HG03103 (cell line): Measurements from ENCODE around the gene ZNF264.
"Not testable (repeated sequence)": the region's sequence is repeated elsewhere in the genome, so short reads cannot be mapped to it uniquely, and the experiment has no call there.

Source experiments
- ATAC-seq: cut with Tn5 transposase; IDR thresholded peaks from one replicate; pipeline ENCODE4 v1.9.1; 2021; ENCODE audit warnings: low read depth; ENCODE audit not compliant: unreplicated experiment

ZNF264 gene

DNA sequence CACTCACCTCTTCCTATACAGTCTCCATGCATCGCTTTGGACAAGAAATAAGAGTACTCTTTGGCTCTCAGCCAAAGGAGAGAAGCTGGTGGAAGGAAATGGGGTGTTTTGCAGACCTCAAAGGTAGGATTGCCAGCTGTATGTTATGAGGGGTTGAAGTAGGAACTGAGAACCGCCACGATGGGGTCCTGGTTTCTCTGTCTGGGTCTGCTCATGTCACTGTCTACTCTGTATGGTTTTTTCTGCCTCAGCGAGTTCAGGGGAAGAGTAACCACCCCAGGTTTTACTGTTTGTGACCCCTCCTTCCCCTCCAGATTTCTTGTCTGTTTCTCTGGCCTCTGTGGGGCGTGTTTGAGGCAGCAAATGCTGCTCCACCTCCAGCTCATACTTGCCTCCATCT lies 53.2 kb downstream of the ZNF264 start:
- ATAC-seq = no peak

DNA sequence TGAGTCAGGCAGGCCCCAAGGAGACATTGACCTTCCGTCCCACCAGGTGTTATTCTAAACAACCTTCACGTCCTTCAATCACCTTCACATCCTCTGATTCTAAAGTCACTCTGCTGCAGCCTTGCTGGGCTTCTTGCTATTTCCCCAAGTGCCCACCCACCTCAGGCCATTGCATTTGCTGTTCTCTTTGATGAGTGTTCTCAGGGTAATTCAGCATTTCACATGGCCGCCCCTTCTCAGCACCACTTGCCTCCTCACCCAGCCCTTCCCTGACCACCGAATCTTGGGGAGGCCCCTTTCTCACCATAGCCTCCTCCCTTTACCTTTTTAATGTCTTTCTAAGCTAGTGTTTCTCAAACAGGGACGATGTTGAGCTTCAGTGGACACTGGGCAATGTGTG lies 53.8 kb downstream of the ZNF264 start:
- ATAC-seq = no peak

DNA sequence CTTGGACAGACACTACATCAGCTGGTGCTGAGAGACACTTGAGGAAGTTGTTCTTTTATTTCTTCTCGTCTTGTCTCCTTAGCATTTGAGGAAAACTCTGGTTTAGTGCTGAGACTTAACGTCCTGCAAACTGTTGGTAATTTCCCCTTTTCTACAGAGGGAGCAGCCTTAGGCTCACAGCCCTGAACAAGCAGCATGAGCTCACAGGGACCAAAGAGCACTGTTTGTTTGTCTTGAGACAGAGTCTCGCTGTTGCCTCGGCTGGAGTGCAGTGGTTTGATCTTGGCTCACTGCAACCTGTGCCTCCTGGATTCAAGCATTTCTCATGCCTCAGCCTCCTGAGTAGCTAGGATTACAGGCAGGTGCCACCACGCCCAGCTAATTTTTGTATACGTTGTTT lies 54.7 kb downstream of the ZNF264 start:
- no peak for ATAC-seq

DNA sequence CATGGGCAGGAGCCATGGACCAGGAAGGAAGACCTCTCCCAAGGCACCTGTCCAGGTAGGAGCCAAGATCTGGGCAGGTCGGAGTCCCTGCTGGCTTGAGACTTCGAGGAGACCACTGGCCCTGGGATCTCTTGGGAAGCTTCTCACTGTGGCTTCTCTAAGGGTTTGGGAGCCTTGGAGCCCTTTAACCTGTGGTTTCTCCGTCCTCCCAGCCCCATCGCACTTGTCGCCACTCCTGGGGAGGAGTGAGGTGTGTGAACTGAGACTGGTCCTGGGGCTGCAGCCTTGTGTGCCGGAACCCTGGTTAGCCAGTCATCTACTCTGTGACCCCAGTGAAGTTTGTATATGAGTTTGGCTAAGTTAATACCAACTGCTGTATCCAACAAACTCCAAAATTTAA lies 57.3 kb downstream of the ZNF264 start:
- ATAC-seq = no peak

DNA sequence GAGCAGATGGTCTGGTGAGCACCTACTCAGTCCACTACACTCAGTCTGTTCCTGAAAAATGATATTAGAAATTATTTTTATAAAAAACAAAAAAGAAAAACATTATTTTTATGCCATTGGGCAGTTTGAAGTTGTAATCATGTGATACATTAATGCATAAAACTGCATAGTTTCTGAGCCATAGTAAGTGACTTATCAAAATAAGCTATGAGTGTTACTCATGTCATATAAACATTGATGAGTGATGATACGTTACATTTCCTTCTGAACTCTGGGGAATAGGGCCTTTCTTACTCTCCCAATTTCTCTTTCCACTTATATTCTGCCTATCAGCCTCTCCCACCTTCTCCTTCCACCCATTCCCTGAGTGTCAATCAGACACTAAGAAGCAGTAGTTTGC lies 58.0 kb downstream of the ZNF264 start:
- ATAC-seq = no peak

DNA sequence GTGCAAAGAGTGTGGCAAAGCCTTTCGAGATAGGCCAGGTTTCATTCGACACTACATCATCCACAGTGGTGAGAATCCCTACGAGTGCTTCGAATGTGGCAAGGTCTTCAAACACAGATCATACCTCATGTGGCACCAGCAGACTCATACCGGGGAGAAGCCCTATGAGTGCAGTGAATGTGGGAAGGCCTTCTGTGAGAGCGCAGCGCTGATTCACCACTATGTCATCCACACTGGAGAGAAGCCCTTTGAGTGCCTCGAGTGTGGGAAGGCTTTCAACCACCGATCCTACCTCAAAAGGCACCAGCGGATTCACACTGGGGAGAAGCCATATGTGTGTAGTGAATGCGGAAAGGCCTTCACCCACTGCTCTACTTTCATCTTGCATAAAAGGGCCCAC lies 62.5 kb downstream of the ZNF264 start:
- not testable (repeated sequence) for ATAC-seq

DNA sequence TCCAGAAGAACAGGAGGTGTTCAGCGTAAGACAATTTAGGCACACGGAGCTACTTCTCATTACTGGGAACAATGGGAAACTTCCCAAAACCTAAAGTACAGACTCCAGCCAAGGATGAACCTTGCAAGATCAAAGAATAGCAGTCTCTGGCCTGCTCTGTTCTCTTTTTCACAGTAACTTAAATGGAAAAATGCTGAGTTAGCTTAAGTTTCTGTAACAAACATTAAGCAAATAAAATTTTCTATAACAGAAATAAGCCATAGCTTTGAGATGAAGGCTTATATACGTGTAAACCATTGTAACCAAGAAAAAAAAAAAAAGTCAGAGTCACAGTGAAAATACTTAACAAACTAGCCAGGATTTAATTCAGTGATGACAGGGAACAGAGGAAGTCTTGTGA lies 70.7 kb downstream of the ZNF264 start:
- no peak for ATAC-seq

DNA sequence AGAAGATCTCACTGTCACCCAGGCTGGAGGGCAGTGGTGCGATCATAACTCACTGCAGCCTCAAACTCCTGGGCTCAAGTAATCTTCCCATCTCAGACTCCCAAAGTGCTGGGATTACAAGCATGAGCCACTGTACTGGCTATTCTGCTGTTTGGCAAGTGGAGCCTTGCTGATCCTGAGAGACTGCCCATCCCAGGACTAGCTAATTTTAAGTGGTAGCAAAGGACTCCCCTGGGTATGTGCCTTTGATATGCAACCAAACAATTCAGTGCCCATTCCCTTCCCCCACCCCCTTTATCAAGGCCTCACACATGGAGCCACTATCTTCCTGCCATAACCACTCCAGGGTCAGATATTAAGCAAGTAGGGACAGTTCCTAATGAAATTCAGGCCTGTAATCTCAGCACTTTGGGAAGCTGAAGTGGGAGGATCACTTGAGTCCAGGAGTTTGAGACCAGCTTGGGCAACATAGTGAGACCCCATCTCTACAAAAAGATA lies 72.0 kb downstream of the ZNF264 start:
- ATAC-seq = no peak

DNA sequence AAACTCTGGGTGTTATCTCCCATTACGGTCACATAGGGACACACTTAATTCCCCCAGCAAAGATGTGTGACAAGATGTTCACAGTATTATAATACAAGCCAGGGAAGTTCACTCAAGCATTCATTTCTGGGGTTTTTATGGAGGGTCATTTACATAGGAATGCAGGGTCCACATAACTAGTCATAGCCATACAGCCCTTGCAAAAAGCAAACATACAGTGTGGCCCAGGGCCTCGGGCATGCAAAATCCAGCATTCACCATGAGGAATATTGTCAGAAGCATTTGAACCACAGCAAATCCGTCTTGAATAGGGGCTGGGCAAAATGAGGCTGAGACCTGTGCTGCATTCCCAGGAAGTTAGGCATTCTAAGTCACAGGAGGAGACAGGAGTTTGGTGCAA lies 76.0 kb downstream of the ZNF264 start:
- ATAC-seq = no peak

DNA sequence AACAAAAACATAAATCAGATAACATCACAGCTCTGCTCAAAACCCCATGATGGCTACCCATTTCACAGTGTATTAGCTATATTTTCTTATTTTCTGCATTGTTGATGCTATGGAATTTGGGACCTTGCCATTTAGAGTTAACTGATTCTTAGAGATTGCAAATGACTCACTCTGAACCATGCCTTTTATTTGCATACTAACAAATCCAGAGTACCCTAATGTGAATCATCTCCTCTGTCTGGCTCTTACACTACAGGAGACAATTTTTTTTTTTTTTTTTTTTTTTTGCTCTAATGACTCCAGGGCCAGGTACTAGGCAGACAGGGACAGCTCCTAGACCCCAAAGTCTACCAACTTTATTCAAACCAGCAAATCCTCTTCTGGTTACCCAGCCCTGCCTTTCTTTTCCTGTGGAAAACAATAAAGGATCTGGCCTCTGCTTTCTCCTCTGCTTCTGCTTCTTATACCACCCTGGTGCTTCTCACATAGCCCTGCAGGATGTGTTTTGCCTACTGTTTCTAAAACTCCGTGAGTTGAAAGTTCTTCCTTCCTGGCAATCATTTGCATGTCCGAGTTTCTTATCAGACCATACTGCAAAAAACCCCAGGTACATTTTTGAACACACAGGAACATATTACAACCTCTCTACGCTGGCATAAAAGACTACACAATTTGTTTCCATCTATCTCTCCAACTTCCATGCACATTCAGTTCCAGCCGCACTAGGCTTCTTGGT lies 78.4 kb downstream of the ZNF264 start:
- peak; percentile 44 for ATAC-seq

DNA sequence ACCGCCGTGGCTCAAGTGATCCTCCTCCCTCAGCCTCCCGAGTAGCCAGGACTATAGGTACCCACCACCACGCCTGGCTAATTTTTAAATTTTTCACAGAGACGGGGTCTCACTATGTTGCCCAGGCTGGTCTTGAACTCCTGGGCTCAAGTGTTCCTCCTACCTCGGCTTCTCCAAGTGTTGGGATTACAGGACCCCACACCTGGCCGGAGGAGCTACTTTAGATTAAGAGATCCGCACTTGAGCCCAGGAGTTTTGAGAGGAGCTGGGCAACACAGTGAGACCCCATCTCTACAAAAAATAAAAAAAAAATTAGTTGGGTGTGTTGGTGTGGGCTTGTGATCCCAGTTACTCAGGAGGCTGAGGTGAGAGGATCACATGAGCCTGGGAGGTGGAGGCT lies 80.0 kb downstream of the ZNF264 start:
- ATAC-seq = no peak
